Astrocyte of the cerebellum (primary cell): Measurements from ENCODE around the gene PROSER3.
A peak's percentile ranks its signal among the peaks of the same experiment; 100 is the strongest.

Experiments
- DNase-seq: peaks from one replicate; pipeline ENCODE4 v3.0.0-alpha.2; 2011; ENCODE audit warnings: low read depth
- H3K4me3 ChIP-seq: 2 replicates; pipeline ENCODE4 v1.5.1; 2011; ENCODE audit warnings: mild to moderate bottlenecking, low read depth, low read length, moderate library complexity
- CTCF ChIP-seq: IDR thresholded peaks from 2 replicates; pipeline ENCODE4 v1.5.1; 2012; ENCODE audit warnings: low read length, low read depth, moderate library complexity, mild to moderate bottlenecking; ENCODE audit errors: missing control alignments
- in situ Hi-C: cut with HindIII; loops from 2 replicates; pipeline ENCODE4 v1.10.0; 2017; ENCODE audit warnings: low sequenced_read_pairs

Gene PROSER3

DNA sequence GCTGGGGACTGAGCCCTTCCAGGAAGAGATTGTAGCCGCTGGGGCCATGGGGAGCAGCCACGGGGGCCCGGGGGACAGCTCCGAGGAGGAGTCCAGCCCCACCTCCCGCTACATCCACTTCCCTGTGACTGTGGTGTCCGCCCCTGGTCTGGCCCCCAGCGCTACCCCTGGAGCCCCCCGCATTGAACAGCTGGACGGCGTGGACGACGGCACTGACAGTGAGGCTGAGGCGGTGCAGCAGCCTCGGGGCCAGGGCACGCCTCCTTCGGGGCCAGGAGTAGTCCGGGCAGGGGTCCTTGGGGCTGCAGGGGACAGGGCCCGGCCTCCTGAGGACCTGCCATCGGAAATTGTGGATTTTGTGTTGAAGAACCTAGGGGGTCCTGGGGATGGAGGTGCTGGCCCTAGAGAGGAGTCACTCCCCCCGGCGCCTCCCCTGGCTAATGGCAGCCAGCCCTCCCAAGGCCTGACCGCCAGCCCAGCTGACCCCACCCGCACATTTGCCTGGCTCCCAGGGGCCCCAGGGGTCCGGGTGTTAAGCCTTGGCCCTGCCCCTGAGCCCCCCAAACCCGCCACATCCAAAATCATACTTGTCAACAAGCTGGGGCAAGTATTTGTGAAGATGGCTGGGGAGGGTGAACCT is 25.3 kb upstream of the PROSER3 start:
- in situ Hi-C loops, result no loop called here
- H3K4me3 ChIP-seq, result no peak overlapping the region
- DNase-seq, result no peak
- no peak for TF ChIP-seq CTCF

- DNase-seq, result no peak
- in situ Hi-C loops, result no loop called here
- H3K4me3 ChIP-seq, result no peak overlapping the region
- no peak for TF ChIP-seq CTCF
Measured at GRCh38 chr19:35733180-35734125, 24.5 kb upstream of the PROSER3 start.

GRCh38 chr19:35734273-35734672 is 23.7 kb upstream of the PROSER3 start:
- no peak for TF ChIP-seq CTCF
- no peak for DNase-seq
- H3K4me3 ChIP-seq, result no peak overlapping the region
- in situ Hi-C loops, result no loop called here

GRCh38 chr19:35734889-35735288 is 23.1 kb upstream of the PROSER3 start:
- DNase-seq, result no peak
- in situ Hi-C loops, result no loop called here
- H3K4me3 ChIP-seq, result no peak overlapping the region
- TF ChIP-seq CTCF, result no peak

DNA sequence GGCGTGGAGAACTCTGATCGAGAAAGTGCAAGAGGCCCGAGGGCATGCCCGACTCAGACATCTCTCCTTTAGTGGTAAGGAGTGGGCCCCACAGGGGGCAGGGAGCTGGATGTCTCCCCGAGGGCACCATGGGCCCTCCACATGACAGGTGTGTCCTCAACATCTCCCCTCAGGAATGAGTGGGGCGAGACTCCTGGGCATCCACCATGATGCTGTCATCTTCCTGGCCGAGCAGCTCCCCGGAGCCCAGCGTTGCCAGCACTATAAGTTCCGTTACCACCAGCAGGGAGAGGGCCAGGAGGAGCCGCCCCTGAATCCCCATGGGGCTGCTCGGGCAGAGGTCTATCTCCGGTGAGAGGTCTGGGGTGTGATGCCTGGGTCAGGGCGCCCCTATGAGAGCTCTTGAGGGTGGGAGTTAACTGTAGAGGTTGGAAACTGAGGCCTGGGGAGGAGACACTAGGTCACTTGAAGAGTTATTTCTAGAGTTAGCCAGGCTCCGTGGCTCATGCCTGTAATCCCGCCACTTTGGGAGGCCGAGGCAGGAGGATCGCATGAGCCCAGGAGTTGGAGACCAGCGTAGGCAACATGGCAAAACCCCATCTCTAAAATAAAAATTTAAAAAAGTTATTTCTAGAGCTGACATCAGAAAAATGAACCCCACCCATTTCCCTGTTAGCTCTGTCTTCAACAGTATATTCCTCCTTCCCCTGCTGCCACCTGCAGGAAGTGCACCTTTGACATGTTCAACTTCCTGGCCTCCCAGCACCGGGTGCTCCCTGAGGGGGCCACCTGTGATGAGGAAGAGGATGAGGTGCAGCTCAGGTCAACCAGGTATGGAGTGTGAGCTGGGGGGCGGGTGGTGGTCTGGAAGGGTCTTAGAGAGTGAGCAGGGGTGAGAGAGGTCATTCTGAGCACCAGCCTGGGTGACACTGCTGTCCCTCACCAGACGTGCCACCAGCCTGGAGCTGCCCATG is 20.8 kb upstream of the PROSER3 start:
- no peak overlapping the region for H3K4me3 ChIP-seq
- no peak for DNase-seq
- peak; percentile 9 for TF ChIP-seq CTCF
- in situ Hi-C loops, result no loop called here
